Mammary epithelial cell (primary cell): ENCODE measurements around the gene AK9.

Experiments
- CTCF ChIP-seq, 2 donors: IDR thresholded peaks in 1 of 2; conservative IDR thresholded peaks in 1 of 2; 2 replicates each; pipeline ENCODE4 v1.5.1; 2011 to 2012; ENCODE audit warnings: inconsistent platforms in 2 of 2, low read length in 2 of 2, mild to moderate bottlenecking in 2 of 2, control low read depth in 1 of 2, low read depth in 1 of 2; ENCODE audit not compliant: insufficient read depth in 1 of 2; ENCODE audit errors: extremely low read depth in 1 of 2
- EZH2 ChIP-seq: IDR thresholded peaks from 2 replicates; pipeline ENCODE4 v1.6.1; 2012; ENCODE audit warnings: low read length, inconsistent platforms, borderline replicate concordance

- no peak for TF ChIP-seq CTCF (conservative IDR thresholded peaks at IDR 0.05 in 1 of 2, IDR thresholded peaks at IDR 0.05 in 1 of 2; ENCODE audit: extremely low read depth in 1 of 2, insufficient read depth in 1 of 2, low read depth in 1 of 2, low read length in 2 of 2)
- TF ChIP-seq EZH2: no peak
Measured at GRCh38 chr6:109521080-109521479, 169.9 kb downstream of the AK9 start.
